GM21447 (cell line): ENCODE measurements around the gene TMIGD1.

Experiments
- ATAC-seq: cut with Tn5 transposase; IDR thresholded peaks from one replicate; pipeline ENCODE4 v1.9.1; 2021; ENCODE audit not compliant: unreplicated experiment

The TMIGD1 gene, protein sequence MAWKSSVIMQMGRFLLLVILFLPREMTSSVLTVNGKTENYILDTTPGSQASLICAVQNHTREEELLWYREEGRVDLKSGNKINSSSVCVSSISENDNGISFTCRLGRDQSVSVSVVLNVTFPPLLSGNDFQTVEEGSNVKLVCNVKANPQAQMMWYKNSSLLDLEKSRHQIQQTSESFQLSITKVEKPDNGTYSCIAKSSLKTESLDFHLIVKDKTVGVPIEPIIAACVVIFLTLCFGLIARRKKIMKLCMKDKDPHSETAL

DNA sequence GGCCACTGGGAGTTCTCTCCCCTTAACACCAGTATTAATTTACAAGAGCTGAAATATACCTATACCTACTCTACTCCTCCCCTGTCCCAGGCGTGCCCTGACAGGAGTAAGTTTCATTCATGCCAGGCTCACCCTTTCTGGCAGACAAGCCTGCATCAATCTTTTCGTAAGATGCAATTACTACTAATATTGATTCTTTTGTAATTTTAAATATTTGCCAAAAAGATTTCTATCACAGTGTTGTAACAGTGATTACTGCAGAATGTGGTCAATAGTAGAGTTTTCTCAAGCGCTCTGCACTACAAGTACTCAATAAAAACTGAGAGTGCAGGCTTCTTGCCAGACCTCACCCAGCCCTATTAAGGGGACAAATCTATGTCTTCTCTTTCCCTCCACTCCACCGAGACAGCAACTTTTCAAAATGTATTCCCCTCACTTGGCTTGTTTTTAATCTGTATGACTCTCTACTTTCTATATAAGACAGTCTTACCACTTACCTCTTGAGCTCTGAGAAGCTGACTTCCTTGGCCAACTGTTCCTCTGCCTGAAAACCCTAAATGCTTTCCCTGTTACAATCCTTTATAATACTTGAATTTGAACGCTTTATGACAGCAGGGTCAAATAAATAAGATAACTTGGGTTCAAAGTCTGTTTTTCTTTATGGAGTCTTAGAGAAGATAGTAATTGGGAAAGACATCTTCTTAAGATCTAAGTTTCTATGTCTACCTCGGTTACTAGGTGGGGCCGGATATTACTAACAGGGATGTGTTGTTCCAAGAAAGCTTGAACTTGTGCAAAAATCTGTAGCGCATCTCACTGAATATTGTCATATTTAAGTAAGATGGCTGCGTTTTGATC is at the start of gene TMIGD1:
Gene TMIGD1 (minus strand): TSS at position 555 of the 858 bp plus-strand sequence. CDS start 1,924 bp downstream, outside the sequence.
- ATAC-seq, result no peak

DNA sequence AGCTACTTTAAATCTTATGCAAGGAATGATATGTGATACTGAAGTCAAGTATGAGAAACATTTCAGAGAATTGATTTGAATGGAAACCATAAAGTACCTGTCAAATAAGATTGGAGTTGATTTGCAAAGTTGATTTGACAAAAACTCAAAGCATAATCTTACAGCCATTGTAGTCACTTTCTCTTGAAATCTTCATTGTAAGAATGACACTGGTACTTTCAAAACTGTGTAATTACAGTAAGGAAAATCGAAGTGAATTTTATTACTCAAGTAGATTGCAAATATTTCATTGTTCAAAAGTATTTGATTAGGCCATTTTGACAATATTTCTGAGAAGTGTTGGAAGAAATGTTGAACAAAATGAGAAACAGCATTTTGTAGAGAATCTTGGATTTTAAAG is 48.5 kb upstream of the TMIGD1 start:
- ATAC-seq, result no peak

DNA sequence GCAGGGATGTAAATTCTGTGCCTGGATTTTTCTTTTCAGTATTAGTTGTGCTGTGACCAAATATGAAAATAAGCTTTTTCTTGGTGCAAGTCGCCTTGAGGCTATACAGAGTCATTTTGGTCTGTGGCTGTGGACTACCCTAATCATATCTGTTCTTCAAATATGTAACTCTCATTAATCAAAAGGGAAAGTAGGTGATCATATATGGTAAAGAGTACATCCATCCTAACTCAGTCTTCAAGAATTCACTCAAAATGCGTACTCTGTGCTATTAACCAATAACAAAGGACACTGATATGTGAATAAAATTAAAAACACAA is 47.4 kb upstream of the TMIGD1 start:
- ATAC-seq, result no peak

DNA sequence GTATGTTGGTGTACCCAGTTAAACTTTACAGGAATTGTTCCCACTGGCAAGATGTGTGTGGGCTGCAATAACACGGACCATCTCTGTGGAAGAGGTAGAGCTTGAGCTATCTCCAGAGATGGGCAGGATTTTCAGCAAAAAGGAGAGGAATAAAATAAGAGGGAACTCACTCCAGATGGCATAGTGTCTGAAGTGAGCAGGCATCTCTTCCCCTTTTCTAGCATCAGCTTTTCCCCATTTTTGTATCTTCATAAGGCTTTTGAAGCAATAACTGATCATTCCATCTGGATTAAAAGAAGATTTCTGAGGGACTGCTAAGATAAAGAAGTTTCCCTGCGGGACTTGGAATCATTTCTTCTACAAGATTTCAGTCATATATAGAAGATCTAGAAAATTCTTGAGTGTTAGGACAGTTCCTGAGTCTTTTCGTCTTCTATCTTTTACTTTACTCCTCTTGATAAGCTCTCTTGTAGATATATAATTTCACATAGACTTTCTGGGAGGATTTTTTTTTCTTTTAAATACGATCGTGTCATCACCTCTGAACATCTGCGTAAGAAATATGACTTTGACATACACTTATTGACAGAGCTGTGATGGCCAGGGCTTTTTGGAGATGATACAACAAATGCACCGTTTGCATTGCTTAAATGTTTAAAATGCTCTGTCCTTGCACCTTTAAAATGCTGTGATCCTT is 46.9 kb upstream of the TMIGD1 start:
- no peak for ATAC-seq

DNA sequence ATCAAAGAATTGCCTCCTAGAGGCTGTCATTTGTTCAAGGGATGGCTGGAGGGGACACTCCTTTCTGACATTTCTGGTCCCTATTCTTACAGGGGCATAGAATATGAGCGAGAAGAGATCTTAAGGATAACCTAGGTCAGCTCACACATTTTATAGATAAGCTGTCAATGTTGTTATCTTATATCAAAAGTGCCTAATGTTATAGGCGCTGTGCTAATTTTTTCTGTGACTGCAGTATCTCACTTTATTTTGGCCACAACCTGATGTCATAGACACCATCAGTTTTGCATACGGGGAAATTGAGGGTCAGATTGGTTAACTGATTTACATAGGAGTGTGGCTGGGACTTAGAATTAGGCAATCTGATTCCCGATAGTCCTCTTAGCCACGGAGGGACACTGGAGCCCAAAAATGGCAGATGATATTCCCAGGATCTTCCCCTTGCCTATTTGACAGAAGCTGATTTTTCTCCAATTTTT is 46.1 kb upstream of the TMIGD1 start:
- no peak for ATAC-seq

DNA sequence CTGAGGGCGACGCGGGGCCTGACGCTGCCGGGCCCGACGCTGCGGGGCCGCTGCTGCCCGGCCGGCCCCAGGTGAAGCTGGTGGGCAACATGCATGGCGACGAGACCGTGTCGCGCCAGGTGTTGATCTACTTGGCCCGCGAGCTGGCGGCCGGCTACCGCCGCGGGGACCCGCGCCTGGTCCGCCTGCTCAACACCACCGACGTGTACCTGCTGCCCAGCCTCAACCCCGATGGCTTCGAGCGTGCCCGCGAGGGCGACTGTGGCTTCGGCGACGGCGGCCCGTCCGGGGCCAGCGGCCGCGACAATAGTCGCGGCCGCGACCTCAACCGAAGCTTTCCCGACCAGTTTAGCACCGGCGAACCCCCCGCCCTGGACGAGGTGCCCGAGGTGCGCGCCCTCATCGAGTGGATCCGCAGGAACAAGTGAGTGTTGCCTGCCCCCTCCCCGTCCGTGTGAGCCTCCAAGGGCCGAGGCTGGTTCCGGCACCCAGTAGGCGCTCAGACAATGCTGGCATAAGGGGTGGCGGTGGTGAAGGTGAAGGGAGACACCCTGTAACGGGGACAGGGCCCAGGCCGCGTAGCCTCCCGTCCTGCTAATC is 45.5 kb upstream of the TMIGD1 start:
- peak; percentile 19 for ATAC-seq

DNA sequence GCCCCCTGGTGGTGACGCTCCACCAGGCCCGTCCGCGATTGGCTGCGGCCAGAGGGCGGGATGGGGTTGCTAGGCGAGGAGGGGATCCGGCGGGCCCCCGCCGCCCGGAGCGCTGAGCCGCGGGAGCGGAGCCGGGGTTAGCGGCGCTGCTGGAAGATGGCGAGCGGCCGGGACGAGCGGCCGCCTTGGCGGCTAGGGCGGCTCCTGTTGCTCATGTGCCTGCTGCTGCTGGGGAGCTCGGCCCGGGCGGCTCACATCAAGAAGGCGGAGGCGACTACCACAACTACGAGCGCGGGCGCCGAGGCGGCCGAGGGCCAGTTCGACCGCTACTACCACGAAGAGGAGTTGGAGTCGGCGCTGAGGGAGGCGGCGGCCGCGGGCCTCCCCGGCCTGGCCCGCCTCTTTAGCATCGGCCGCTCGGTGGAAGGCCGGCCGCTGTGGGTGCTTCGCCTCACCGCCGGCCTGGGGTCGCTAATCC is 45.0 kb upstream of the TMIGD1 start, which contains the start of gene CPD:
Gene CPD (plus strand): TSS at position 103 of the 478 bp plus-strand sequence. CDS start 54 bp downstream, at position 157.
- peak; percentile 81 for ATAC-seq

DNA sequence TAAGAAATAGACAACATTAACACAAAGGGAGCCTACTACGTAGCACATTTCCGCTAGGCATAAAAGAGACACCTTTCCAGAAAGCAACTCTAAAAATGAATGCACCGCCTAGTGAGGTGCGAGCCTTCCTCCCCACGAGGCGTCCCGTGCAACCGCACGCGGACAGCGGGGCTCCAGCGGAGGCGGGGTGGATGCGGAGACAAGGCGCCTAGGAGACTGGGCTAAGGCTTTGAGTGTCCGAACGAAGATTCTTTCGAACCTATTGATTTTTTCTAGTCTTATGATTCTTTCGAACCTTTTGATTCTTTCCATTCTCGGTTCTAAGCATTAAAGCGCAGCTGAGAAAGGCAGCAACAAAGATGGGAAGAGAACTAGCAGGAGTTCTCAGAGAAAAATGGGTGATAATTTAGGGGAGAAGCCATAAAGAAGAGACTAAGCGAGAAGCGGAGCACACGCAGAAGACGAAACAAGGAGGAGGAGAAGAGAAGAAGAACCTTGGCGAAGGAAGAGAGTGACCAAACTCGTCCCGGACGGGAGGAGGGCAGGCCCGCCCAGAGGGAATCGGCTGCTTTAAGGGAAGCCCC is 44.5 kb upstream of the TMIGD1 start:
- ATAC-seq, result peak; percentile 10

DNA sequence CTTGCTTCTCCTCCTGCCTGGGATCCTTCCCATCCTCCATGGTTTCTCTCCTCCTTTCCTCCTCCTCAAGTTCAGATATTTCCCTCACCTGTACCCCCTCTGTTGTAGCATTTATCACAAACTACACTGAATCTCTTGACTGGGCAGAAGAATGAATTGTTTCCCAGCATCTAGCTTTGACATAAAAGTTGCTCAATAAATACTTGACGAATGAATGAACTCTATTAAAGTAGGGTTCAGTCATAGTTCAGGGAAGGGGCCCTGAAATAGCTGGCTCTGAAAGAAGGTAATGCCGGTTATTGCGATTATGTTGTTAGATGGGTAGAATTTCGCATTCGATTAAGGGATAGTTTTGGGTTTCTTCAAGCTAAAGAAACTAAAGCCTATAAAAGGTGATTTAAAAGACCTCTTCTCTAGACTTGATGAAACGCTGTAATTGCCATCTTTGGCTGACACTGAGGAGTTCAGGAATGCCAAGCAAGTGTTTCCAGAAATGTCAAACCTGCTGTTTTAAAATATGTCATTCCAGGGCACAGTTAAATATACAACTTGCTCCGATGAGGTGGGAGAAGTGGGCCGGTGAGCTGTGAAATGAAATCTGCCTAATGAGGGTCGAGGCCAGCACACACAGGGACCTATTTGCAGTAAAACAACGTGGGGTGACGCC is 43.9 kb upstream of the TMIGD1 start:
- no peak for ATAC-seq

DNA sequence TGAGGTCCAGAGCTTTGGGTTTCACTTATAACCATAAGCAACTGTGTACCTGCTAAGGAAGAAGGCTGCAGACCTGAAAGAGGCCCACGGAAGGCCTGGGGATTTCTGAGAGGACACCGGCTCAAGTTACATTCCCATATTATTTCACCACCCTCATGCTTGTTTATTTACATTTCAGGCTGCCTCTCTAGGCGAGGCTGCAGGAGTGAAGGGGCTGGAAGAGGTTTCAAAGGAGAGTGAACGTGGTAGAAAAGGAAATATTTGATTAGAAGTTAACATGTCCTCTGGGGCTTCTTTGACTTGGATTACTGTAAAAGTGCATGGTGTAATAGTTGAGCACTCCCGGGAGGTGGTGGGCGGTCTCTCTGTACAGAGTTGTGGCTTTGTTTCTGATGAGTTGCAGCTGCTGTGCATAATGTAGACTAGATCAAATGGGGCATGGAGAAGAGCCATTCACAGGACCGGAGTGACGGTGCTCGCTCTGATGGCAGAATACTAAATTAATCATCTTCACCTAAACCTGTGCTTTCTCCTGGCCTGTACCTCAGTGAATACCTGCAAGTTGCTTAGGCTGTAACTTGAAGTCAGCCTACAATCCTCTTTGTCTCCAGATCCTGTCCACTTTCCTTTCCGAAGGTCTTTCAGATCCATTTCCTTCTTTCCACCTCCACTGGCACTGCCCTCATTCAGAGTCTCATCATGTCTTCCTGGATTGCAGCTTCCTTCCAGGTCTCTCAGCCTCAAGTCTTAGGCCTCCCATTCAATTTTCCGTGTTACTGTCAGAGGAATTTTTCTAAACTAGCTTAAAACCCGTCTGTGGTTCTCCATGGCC is 43.0 kb upstream of the TMIGD1 start:
- ATAC-seq, result no peak

DNA sequence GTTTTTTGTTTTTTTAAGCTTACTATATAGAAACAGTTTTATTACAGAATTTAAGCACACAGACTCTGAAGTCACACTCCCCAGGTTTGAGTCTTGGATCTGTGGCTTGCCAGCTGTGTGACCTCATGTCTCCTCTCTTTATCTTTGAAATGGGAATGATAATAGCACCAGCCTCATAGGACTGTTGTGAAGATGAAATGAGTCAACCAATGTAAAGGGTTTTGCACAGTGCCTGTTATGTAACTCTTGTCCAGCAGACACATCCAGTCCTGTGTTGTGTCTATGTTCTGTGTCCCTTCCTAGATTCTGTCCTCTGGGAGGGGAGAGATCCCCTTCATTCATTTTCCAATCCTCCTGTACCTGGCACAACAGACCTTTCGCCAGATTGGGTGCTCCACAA is 41.8 kb upstream of the TMIGD1 start:
- ATAC-seq, result no peak

DNA sequence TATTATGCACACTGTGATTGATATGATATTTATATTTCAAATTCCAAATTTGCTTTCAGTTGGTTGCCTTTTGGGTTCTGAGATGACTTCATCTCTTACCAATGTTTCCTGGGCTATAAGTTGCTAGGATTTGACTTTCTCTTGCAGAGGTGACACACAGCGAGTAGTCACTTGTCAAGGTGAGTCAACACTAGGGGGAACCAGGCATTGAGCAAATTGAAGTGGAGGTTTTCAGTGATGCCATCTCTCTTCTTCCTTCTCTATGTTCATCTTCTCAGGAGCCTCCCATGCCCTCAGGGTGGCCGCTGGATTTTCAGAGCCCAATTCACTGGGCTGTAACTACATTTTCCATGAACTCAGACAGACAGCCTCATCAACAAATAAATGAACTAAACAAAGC is 38.9 kb upstream of the TMIGD1 start:
- ATAC-seq, result no peak

DNA sequence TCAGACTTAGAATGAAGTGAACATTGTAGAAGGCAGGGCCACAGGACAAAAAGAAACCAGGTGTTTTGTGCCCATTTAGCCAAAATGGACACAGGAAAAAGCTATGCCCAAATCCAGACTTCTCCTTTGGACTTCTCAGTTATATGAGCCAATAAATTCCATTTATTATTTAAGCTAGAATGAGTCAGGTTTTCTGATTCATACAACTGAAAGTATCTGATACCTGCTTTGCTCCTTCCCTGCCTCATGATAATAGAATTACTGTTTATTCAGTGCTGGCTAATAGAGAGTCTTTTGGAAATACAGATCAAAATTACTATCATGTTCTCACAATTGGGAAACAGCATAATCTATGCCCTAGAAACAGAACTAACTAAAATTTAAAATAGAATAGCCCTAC is 36.1 kb upstream of the TMIGD1 start:
- no peak for ATAC-seq

DNA sequence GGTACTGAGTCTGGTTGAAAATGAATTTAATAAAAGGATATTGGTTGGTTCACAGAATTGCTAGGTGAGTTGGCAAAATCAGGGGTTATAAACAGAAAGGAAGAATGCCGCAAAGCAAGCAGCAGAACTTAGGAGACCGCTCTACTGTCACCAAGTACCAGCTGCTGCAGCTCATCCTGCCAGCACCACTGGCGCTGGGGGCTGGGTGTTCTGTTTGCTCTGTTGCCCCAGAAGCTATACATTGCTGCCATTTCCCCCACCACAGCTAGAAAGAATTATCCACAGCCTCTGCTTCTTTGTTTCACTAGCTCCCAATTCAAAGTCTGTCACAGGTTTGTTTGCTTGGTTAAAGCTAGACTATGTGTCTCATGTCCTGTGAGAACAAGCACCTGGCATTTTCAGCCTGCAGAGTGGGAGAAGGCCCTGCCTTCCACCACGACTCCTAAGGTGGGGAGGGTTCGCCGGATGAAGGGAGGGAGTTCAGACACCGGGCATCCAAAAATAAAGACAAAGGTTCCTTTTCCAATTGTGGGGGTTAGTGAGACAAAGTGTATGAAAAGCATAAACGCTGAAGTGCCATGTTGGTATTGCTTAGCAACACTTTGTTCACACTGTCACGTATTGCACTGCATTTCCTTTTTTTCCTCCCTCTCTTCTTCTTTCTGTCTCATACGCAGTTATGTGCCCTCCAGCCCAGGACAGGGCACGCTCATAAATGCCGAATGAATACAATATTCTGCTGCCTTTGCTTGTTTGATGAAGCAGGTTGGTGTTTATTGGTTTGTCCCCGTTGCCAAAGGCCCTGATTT is 35.3 kb upstream of the TMIGD1 start:
- no peak for ATAC-seq

DNA sequence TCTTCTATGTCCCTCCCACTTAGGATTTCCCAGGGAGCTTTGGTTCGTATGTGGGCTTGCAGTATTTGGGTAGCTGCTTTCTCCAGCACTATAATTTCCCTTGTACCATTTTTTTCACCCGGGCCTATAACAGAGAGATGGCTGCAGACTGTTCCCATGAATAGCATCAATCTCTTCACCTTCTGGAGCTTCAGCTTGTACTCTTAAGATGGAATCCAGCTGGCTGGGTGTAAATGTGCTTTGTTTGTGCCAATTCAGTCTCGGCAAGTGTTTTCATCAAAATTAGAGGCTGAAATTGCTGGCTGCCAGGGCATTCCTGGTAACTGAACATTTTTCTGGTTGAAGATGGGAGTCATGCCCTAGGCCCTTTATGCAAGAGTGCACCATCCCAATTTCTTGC is 32.7 kb upstream of the TMIGD1 start:
- ATAC-seq, result no peak

DNA sequence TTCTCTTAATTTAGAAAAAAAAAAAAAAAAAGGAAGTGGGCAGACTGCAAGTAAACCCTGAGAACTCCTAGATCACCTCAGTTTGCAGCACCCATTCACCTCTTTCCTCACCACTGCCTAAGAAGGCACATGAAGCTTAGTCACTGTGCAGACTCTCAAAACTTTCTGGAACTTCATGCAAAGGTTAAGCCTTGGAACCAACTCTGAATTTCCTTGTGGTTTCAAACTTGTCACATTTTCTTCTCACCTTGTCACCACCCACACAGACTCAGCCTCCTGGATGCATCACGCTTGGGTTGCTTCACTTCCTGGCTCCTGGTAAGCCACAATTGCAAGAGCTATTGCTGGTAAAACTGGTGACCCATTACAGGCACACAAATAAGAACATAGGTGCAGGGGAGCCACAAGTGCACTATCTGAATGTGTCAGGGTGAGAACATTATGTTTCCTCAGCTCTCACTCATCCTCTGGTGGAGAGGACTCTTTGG is 29.9 kb upstream of the TMIGD1 start:
- ATAC-seq, result peak; percentile 91

DNA sequence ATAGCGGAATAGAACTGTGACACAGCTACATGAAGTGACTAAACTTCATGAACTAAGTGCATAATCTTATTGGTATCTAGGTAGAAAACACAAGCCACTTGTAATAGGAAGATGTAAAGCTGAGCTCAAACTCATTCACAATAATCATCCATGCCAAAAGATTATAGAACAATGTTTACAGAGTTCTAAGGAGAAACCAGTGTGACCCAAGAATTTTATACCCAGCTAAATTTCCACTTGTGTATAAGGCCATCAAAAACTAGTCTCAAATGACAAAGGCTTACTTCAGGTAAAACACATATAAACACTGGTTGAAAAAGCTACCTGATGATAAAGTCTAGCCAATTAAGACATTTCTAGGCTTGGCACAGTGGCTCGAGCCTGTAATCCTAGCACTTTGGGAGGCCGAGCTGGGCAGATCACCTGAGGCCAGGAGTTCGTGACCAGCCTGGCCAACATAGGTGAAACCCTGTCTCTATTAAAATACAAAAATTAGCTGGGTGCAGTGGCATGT is 28.0 kb upstream of the TMIGD1 start:
- no peak for ATAC-seq
